Tibial artery (tissue), 4 donors: ENCODE data around the gene GALNT10.

Experiments
- DNase-seq, 2 donors: peaks; one replicate each; pipeline ENCODE4 v3.0.0-alpha.2; 2019
- H3K27ac ChIP-seq, 2 donors: fragments of 200-600 bp; sonication (generic) in 1 of 2; 1 replicate in 1 of 2; 2 replicates in 1 of 2; pipeline ENCODE4 v1.5.1; 2018 to 2019; ENCODE audit warnings: mild to moderate bottlenecking in 1 of 2
- H3K27me3 ChIP-seq, 2 donors: fragments of 200-600 bp; sonication (generic) in 1 of 2; one replicate each; pipeline versions ENCODE4 v1.5.1 to v1.6.0; 2016 to 2019
- H3K36me3 ChIP-seq, 3 donors: fragments of 200-600 bp; sonication (generic) in 2 of 3; one replicate each; pipeline ENCODE4 v1.5.1; 2016 to 2019; ENCODE audit warnings: mild to moderate bottlenecking in 2 of 3
- H3K4me1 ChIP-seq, 4 donors: fragments of 200-600 bp; sonication (generic) in 2 of 4; 1 replicate in 3 of 4; 2 replicates in 1 of 4; pipeline ENCODE4 v1.5.1; 2016 to 2019
- H3K4me3 ChIP-seq, 2 donors: fragments of 200-600 bp; sonication (generic) in 1 of 2; 1 replicate in 1 of 2; 2 replicates in 1 of 2; pipeline ENCODE4 v1.5.1; 2018 to 2019; ENCODE audit warnings: mild to moderate bottlenecking in 2 of 2
- H3K9me3 ChIP-seq, 3 donors: fragments of 200-600 bp; sonication (generic) in 1 of 3; one replicate each; pipeline ENCODE4 v1.5.1; 2016 to 2019
- intact Hi-C: fragments of 100-400 bp; cut with DNase I; formaldehyde crosslinking; loops from one replicate; pipeline ENCODE4 v1.15.0; 2023; ENCODE audit warnings: low total_unique reads
- TF ChIP-seq, protein P1 (sequence below), 2 experiments: fragments of 200-600 bp in 1 of 2; fragments of 450-650 bp in 1 of 2; IDR thresholded peaks; one replicate each; pipeline ENCODE4 v1.5.1; 2017 to 2019; ENCODE audit warnings: antibody characterized with exemption in 2 of 2, mild to moderate bottlenecking in 1 of 2, moderate library complexity in 1 of 2

Gene GALNT10

GRCh38 chr5:154364771-154365170 lies 174.2 kb downstream of the GALNT10 start:
- H3K27ac ChIP-seq: peak overlapping the region in 1 of 2 donors; percentile 71
- no peaks in the 10 kb centered on the region for H3K9me3 ChIP-seq
- intact Hi-C loops: no loop called here
- no peaks in the 10 kb centered on the region for H3K36me3 ChIP-seq
- H3K4me1 ChIP-seq: peaks cover 0 to 43% (median 32%) of the 10 kb centered on the region in 4 donors
- DNase-seq: no peak
- TF ChIP-seq, protein P1, sequence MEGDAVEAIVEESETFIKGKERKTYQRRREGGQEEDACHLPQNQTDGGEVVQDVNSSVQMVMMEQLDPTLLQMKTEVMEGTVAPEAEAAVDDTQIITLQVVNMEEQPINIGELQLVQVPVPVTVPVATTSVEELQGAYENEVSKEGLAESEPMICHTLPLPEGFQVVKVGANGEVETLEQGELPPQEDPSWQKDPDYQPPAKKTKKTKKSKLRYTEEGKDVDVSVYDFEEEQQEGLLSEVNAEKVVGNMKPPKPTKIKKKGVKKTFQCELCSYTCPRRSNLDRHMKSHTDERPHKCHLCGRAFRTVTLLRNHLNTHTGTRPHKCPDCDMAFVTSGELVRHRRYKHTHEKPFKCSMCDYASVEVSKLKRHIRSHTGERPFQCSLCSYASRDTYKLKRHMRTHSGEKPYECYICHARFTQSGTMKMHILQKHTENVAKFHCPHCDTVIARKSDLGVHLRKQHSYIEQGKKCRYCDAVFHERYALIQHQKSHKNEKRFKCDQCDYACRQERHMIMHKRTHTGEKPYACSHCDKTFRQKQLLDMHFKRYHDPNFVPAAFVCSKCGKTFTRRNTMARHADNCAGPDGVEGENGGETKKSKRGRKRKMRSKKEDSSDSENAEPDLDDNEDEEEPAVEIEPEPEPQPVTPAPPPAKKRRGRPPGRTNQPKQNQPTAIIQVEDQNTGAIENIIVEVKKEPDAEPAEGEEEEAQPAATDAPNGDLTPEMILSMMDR (IDR thresholded peaks at IDR 0.05): no peak
- no peak overlapping the region for H3K4me3 ChIP-seq
- H3K27me3 ChIP-seq: no peaks in the 10 kb centered on the region

GRCh38 chr5:154365823-154366222 lies 175.3 kb downstream of the GALNT10 start:
- Histone ChIP-seq H3K4me3 (no peak overlapping the region), H3K36me3 (no peaks in the 10 kb centered on the region), H3K4me1 (peaks cover 0 to 49% (median 41%) of the 10 kb centered on the region in 4 donors), H3K27me3 (no peaks in the 10 kb centered on the region), H3K9me3 (no peaks in the 10 kb centered on the region), H3K27ac (peak overlapping the region in 1 of 2 donors; percentile 71)
- TF ChIP-seq, protein P1 (IDR thresholded peaks at IDR 0.05): no peak
- intact Hi-C loops: no loop called here
- DNase-seq: no peak

GRCh38 chr5:154366353-154366752 lies 175.8 kb downstream of the GALNT10 start:
- Histone ChIP-seq H3K27me3 (no peaks in the 10 kb centered on the region), H3K36me3 (no peaks in the 10 kb centered on the region), H3K4me1 (peaks cover 0 to 54% (median 46%) of the 10 kb centered on the region in 4 donors), H3K4me3 (no peak overlapping the region), H3K9me3 (no peaks in the 10 kb centered on the region), H3K27ac (peak overlapping the region; percentile 71)
- intact Hi-C loops: no loop called here
- no peak for DNase-seq
- TF ChIP-seq, protein P1 (IDR thresholded peaks at IDR 0.05): no peak

DNA sequence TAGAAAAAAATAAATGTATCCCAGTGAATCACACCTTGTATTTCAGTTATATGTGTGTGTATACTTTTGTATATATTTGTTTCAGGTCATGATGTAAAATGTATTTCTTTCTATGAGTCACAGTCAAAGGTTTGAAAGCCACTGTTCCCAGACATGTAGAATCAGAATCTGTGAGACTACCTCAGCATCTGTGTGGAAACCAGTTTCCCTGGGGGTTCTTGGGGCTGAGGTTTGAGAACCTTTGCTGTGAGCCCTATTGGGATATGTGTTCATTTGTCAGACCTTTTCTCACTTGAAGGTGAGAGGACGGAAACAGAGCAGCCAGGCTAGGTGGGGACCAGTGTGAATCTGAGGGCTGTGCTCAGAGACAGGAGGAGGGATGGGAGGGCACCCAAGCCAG lies 176.6 kb downstream of the GALNT10 start:
- H3K4me3 ChIP-seq: no peak overlapping the region
- H3K36me3 ChIP-seq: no peaks in the 10 kb centered on the region
- H3K27me3 ChIP-seq: no peaks in the 10 kb centered on the region
- no peaks in the 10 kb centered on the region for H3K9me3 ChIP-seq
- no peak for DNase-seq
- H3K4me1 ChIP-seq: peaks cover 0 to 61% (median 53%) of the 10 kb centered on the region in 4 donors
- H3K27ac ChIP-seq: peak overlapping the region; percentile 71
- TF ChIP-seq, protein P1 (IDR thresholded peaks at IDR 0.05): no peak
- intact Hi-C loops: no loop called here

- TF ChIP-seq, protein P1 (IDR thresholded peaks at IDR 0.05): no peak
- intact Hi-C loops: no loop called here
- H3K27me3 ChIP-seq: no peaks in the 10 kb centered on the region
- peak overlapping the region; percentile 71 for H3K27ac ChIP-seq
- H3K9me3 ChIP-seq: no peaks in the 10 kb centered on the region
- no peak overlapping the region for H3K4me3 ChIP-seq
- no peaks in the 10 kb centered on the region for H3K36me3 ChIP-seq
- DNase-seq: peak; percentile 58 to 72
- peaks cover 0 to 66% (median 56%) of the 10 kb centered on the region in 4 donors for H3K4me1 ChIP-seq
Measured at GRCh38 chr5:154368041-154368800, 177.7 kb downstream of the GALNT10 start.
